Non-pigmented ciliary epithelial cell (primary cell): ENCODE measurements around the gene XCR1.
"Not testable (repeated sequence)": the region's sequence is repeated elsewhere in the genome, so short reads cannot be mapped to it uniquely, and the experiment has no call there.

Experiments used
- DNase-seq: peaks from one replicate; pipeline ENCODE4 v3.0.0-alpha.2; 2010; ENCODE audit warnings: low read depth

The XCR1 gene, protein sequence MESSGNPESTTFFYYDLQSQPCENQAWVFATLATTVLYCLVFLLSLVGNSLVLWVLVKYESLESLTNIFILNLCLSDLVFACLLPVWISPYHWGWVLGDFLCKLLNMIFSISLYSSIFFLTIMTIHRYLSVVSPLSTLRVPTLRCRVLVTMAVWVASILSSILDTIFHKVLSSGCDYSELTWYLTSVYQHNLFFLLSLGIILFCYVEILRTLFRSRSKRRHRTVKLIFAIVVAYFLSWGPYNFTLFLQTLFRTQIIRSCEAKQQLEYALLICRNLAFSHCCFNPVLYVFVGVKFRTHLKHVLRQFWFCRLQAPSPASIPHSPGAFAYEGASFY

DNA sequence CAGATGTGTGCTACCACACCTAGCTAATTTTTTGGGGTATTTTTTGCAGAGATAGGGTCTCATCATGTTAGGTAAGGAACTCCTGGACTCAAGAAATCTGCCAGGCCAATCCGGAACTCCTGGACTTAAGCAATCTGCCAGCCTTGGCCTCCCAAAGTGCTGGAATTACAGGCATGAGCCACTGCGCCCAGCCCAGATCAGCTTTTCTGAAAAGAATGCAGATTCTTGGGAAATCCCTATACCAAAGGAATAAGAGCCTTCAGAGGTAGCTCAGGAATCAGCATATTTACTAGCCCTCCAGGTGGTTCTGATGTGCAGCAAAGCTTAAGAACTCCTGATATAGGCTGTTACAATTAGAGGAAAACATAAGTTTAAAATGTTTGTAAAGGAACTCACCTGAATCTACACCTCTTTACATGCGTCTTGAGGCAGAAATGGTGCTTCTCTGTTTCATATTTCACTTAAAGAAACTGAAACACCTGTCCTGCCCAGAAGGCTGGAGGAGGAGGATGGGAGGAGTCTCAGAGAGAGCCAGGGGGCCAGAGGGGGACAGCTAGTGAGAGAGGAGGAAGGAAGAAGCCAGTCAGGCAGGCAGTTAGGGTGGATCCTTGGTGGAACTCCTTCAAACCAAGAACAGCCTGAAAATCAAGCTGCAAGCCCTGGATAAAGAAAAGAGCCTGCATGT, at the start of gene XCR1:
TSS of gene XCR1 (minus strand) at position 463 of the 685 bp plus-strand sequence. CDS start 5,536 bp downstream, outside the sequence.
- no peak for DNase-seq

DNA sequence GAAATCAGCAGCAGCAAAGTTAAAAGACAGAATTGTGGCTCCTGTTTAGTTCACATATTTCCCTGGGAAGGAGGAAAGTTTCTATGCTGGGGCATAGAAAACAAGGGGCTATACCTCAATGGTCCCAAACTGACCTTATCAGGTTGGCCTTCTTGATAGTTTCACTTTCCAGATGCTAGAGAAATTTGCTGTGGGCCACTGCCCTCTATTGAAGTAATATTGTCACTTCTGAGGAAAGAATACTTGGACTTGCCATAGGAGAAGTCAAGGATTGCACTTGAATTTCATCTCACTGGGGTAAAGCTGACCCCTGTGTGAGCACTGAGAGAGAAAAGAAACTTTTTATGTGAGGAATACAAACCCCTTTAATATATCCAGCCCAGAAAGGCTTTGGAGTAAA, 49.3 kb upstream of the XCR1 start:
- DNase-seq, result no peak

DNA sequence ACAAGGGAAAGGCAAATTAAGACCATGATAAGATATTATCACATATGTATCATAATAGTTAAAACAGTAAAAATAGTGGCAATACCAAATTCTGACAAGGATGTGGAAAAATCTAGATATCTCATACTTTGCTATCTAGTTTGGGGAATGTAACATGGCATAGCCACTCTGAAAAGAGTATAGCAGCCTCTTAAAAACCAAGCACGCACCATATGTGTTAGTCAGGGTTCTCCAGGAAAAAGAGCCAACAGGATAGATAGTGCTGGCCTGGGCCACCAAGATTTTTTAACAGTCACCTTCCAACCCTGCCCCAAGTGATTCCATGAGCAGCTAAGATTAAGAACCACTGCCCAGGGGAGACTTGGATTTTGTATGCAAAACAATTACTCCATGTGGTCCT, 48.5 kb upstream of the XCR1 start:
- DNase-seq, result no peak

DNA sequence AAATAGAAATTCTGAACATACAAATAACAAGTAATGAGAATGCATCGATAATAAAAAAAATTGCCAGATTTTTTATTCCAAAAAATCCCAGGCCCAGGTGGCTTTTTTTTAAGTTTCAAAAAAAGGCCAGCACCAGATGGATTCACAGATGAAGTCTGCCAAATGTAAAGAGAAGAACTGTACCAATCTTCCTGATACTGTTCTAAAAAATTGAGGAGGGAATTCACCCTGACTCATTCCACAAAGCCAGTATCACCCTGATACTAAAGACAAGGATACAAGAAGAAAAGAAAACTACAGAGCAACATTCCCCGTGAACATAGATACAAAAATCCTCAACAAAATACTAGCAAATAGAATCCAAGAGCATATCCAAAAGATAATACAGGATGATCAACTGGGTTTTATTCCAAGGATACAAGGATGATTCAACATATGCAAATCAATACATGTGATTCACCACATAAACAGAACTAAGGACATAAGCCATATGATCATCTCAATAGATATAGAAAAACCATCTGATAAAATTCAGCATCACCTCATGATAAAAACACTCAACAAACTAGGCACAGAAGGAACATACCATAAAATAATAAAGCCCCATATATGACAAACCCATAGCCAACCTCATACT, 44.1 kb upstream of the XCR1 start:
- no peak for DNase-seq

DNA sequence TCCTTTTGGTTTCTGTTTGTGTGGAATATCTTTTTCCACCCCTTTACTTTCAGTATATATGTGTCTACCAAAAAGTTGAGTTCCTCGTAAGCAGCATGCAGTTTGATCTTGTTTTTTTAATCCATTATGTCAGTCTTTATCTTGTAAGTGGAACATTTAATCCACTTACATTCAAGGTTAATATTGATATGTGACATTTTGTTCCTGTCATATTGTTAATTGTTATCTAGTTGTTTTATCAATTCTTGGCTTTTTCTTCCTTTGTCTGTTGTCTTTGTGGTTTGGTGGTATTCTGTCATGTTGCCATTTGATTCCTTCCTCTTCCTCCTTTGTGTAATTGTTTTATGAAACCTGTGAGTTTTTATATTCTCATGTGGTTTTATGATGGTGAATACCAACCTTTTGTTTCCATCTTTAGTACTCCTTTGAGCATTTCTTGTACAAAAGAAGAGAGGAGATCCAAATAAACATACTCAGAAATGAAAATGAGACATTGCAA, 43.4 kb upstream of the XCR1 start:
- DNase-seq, result no peak

DNA sequence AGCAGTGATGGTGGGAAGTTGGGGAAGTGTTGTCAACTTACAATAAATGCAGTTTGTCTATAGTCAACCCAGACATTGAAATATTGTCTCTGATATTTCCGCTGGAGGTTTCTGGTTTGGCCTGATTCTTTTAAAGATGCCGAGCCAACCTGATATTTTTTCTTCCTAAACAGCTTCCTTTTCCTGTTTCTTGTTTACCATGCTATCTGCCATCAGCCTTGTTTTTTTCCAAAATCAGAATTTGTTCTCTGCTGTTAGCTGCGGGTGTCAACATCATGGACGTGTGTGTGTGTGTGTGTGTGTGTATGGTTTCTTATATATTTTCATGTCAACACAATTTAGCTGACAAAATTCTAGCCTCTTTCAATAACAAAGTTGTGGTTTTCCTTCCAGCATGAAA, 41.2 kb upstream of the XCR1 start:
- no peak for DNase-seq

DNA sequence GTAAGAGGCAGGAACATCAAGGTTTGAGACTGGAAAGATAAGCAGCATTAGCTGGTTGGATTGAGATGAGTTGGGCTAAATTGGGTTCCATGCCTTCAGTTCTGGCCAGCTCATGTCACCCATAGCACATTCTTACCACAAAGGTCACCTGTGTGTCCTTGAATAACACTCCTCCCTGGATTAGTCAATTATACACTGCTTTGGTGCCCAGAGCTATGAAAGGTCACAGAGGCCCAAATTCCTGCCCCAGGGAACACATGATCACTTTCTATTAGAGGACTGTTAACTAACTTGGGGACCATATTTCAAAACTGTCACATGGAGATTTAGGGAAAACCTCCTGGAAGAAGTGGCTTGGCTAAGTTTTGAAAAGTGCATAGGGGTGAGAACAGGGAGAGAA, 40.1 kb upstream of the XCR1 start:
- no peak for DNase-seq

DNA sequence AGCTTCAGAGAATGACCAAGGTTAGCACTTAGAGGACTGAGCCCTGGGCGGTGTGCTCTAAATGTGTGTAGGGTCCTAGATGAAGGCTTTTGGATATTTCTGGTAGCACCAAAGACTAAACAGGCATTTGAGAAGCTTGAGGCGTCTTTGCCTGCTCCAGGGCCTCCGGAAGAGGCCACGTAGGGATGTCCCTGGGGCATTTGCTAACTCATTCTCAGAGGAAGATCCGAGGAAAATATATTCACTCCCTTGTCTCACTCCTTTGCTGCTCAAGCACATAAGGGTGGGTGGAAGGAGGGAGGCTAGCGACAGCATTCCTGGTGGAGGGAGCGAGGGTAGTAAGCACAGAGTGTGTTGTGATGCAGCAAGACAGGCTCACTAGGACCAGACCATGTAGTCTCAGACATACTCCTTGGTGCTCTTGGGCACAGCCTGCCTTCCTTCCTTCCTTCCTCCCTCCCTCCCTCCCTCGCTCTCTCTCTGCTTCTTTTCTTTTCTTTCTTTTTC, 38.5 kb upstream of the XCR1 start:
- no peak for DNase-seq

DNA sequence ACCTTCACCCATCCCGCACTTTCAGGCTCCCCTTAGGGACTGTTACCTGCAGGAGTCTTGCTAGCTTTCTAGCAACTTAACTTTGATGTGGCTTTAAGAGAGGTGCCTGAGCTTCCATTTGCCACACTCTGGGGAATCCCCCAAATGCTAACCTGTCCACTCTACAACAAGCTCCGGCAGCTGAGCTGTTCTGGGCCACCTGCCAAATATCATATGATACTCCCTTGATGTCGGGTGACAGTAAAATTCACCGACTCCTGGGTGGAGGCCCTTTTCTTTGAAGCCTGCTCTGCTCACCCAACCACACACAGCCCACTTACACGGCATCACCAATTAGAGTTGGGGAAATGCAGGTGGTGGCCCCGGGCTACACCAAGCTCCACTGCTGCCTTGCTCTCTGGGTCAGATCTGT, 38.0 kb upstream of the XCR1 start:
- DNase-seq, result no peak

DNA sequence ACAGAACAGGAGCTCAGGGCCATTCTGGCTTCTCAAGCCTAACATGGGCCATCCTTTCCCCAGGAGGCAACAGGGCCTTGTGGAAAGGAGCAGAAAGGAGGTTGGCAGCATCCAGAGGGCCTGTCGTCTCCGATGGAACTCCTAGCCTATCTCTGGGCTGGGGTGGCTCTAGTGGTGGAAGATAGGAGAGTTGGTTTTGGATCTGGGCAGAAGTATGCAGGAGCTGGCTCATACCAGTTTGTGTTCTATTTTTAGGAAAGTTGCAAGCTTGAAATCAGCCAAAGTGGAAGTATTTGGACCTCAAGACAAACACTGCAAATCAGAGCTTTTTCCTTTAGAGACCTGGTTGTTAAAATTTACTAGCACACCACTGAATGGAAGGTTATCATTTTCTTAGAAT, 35.4 kb upstream of the XCR1 start:
- no peak for DNase-seq

DNA sequence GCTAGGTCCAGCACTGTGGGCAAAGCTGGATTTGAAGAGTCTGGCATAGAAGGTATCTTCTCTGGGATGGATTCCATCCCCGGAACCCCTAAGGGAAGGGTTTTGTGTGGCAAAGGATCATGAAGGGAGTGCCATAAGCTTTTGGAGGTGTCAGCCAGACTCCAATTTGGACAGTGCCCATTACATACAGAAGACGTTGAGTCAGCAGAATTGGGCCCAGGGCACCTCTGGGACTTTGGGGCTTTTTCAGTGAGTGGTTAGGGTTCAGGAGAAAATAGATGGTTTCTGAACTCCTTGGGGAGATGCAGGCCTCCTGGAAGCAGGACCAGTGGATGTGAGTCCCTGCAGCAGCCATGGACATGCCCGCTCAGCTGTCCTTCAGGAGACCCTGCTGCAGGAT, 34.6 kb upstream of the XCR1 start:
- no peak for DNase-seq

DNA sequence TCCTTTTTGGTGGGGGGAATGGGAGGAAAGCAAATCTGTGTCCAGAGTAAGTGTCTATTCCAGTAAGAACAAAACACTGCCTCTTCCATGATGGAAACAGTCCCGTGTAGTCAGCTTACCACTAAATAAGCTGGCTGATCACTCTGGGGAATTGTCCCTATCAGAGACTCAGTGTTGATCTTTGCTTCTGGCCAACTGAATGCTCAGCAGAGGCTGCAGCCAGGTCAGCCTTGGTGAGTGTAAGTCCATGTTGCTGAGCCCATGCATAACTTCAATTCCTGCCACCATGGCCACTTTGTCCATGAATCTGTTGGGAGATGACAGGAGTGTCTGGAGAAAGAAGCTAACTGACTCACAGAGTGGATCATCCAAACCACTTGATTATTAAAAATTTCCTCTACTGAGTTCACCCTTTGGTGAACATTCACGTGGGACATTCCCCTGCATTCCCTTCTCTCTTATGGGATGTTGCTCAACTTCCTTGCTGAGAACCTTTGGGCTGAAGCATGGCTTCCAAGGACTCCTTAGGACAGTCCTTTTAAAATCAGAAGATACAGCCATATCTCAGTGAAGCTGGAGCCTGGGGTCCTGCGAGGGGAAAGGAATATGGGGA, 33.9 kb upstream of the XCR1 start:
- no peak for DNase-seq

DNA sequence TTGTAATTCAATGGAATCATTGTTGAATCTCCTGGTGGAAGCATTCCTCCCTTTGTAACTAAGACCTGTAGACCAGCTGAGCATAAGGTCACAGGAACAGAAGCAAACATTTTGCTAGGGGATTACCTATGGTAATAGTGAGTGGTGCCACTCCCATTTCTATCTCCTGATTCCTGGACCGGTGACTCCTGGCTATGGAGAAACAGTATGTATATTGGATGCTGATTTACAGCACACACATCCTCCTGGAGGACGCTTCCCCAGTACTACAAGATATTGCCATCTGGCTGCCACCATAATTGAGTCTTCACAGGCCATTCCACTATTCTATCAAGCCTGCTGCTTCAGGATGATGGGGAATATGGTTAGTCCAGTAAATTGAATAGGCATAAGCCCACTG, 33.3 kb upstream of the XCR1 start:
- no peak for DNase-seq

DNA sequence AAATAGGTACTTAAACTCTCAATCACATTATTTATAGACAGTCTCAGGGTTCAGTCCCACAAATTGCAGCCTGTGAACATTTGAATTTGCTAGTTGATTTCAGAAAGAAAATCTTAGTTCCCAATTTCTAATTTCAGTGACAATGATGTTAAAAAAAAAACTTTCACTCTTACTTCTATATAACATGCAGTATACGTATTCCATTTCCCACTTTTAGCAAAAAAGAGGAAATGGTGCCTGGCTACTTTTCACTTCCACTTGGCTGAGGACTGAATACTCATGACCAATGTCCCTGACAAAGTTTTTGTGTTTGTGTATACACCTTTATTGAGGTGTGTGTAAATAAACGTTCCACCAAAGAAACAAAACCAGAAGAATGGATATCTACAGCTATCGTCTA, 32.1 kb upstream of the XCR1 start:
- no peak for DNase-seq

DNA sequence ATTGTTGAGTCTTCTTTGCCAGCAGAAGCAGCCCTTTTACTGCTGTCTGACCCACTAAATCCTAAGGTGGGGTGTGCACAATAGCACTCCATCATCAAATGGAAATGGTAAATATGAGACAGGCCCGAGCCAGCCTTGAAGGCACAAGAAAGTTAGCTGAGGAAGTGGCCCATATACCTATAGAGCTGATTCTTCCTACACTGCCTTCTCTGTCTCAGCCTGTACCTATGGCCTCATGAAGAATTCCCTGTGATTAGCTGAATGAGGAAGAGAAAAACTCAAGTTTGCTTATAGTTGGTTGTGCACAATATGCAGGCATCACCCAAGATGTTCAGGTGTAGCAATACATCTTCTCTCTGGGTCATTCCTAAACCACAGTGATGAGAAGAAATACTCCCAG, 31.7 kb upstream of the XCR1 start:
- DNase-seq, result no peak

DNA sequence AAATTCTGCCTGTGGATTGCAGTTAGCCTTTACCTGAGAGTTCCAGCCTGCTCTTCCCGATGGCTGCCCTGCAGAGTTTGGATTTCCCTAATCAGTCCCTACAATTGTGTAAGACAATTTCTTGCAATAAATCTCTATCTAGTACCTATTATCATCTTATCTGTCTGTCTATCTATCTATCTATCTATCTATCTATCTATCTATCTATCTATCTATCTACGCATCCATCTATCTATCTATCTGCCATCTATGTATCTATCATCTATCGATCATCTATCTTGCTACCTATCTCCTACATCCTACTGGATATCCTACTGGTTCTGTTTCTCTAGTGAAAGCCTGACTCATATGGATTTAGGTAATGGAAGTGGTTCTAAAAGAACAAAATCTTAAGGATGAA, 30.4 kb upstream of the XCR1 start:
- no peak for DNase-seq

DNA sequence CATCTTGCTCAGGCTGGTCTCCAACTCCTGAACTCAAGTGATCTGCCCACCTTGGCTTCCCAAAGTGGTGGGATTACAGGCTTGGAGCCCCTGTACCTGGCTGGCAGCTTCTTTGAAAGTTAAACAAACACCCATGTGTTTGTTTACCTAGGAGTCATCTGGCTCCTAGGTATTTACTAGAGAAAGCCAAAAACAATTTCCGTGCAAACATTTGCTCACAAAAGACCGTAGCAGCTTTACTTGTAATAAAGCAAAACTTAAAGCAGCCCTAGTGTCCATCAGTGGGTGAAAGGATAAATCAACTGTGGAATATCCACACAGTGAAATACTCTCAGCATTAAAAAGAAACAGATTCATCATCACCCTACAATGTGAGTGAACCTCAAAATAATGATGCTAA, 29.4 kb upstream of the XCR1 start:
- no peak for DNase-seq

DNA sequence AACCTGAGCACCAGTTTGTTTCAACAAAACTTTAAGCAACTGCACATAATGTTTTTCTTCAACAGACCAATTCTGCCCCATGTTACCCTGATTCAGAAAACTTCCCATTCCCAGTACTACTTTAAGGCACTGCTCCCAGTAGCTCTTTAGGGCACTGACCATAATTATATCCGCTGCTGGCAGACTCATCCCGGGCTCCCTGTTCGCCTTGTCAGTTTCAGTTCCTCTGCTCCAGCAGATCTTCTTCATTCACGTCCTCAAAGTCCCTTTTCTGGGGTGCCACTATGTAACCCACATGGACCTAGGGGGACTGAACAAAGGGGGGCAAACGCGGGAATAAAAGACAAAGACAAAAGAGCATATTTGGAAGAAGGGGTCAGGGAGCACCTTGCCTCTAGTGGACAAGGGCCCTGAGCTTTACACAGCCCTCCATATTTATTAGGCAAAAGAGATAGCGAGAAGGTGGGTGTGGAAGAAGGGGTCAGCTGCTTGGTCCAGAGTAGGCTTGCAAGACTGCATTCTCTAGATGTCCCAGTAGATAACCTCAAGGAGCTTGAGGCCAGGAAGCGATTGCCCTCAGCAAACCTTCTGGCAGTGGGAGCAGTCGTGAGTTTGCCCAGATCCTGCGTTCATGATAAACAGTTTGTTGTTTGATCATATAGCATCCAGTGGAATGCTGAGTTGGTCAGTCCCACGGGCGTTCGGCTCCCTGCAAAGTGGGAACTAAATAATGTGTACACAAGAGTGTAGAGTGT, 26.7 kb upstream of the XCR1 start:
- not testable (repeated sequence) for DNase-seq

DNA sequence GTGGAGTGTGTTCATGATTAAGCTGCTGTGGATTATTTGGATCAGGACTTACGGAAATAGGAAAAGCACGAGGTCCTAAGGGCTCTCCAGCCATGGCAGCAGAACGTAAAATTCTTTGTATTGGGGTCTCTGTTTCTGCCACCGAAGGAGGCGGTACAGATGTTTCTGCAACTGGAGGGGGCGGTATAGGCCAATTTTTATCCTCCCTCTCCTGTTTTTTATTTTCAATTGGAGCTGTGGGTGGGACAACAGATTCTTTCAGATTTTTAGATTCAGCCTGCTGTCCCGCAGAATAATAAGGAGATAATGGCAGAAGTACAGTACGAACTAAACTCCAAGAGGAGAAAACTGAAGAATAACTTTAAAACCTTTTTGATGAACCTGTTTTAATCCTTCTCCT, 26.0 kb upstream of the XCR1 start:
- DNase-seq, result not testable (repeated sequence)

DNA sequence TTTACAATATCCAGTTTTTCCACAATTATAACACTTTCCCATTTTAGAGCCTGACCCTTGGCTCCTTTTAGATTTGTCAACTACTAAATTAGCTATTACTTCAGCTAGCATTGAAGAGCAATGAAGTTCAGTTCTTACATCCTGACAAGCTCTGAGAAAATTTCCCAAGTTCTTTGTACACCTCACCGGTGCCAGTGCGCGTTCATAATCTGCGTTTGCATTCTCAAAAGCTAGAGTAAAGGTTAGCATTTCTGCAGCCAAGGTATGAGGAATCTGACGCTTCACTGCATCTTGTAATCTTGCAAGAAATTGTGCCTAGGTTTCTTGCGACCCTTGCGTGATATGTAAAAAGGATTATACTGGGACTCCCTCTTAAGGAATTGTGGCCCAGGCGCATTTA, 25.2 kb upstream of the XCR1 start:
- no peak for DNase-seq

DNA sequence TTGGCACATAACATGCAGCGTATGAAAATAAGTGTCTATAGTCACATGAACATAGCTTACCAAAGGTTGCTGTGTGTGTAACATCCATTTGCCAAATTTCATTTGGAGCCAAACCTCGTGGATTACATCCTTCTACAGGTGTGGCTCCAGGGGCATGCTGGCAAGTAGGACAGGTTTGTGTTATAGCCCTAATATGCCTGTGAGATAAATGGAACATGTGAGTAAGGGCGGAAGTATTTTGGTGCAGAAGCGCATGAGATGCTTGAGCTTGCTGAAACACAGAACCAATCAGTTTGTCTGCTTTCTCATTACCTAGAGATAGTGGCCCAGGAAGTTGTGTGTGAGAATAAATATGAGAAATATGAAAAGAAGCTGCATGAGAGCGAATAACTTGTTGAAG, 21.8 kb upstream of the XCR1 start:
- no peak for DNase-seq

DNA sequence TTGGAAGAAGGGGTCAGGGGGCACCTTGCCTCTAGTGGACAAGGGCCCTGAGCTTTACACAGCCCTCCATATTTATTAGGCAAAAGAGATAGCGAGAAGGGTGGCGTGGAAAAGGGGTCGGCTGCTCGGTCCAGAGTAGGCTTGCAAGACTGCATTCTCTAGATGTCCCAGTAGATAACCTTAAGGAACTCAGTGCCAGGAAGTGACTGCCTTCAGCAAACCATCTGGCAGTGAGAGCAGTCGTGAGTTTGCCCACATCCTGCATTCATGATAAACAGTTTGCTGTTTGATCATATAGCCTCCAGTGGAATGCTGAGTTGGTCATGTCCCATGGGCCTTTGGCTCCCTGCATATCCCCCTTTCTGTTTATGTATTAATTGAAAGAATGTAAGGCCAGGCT, 18.9 kb upstream of the XCR1 start:
- not testable (repeated sequence) for DNase-seq
